GM19463 (cell line): Measurements from ENCODE around the gene NTMT2.
"Not testable (repeated sequence)": the region's sequence is repeated elsewhere in the genome, so short reads cannot be mapped to it uniquely, and the experiment has no call there.

ENCODE experiments used
- ATAC-seq: cut with Tn5 transposase; IDR thresholded peaks from one replicate; pipeline ENCODE4 v1.9.1; 2021; ENCODE audit warnings: mild to moderate bottlenecking, moderate library complexity; ENCODE audit not compliant: unreplicated experiment

Gene NTMT2

GRCh38 chr1:170155055-170155454 is 9.3 kb downstream of the NTMT2 start:
- no peak for ATAC-seq

GRCh38 chr1:170156594-170156993 is 10.8 kb downstream of the NTMT2 start:
- ATAC-seq, result no peak

GRCh38 chr1:170157820-170158219 is 12.1 kb downstream of the NTMT2 start:
- no peak for ATAC-seq

- no peak for ATAC-seq
Observed at GRCh38 chr1:170162459-170163246, 16.9 kb downstream of the NTMT2 start.

GRCh38 chr1:170164103-170164763 is 18.5 kb downstream of the NTMT2 start:
- ATAC-seq, result no peak

GRCh38 chr1:170166518-170167180 is 20.9 kb downstream of the NTMT2 start:
- ATAC-seq, result no peak

- no peak for ATAC-seq
Observed at GRCh38 chr1:170168265-170168664, 22.5 kb downstream of the NTMT2 start.

- not testable (repeated sequence) for ATAC-seq
Observed at GRCh38 chr1:170170513-170170912, 24.8 kb downstream of the NTMT2 start.

GRCh38 chr1:170174395-170174794 is 28.6 kb downstream of the NTMT2 start:
- ATAC-seq, result no peak

GRCh38 chr1:170175041-170175440 is 29.3 kb downstream of the NTMT2 start:
- no peak for ATAC-seq

- ATAC-seq, result no peak
Observed at GRCh38 chr1:170175484-170175883, 29.7 kb downstream of the NTMT2 start.

- no peak for ATAC-seq
Observed at GRCh38 chr1:170176772-170177171, 31.0 kb downstream of the NTMT2 start.

GRCh38 chr1:170182442-170182841 is 36.7 kb downstream of the NTMT2 start:
- ATAC-seq, result no peak

GRCh38 chr1:170192546-170192945 is 46.8 kb downstream of the NTMT2 start:
- no peak for ATAC-seq

GRCh38 chr1:170194451-170194850 is 48.7 kb downstream of the NTMT2 start:
- no peak for ATAC-seq

- ATAC-seq, result no peak
Observed at GRCh38 chr1:170196490-170197236, 50.9 kb downstream of the NTMT2 start.

GRCh38 chr1:170198090-170198489 is 52.3 kb downstream of the NTMT2 start:
- no peak for ATAC-seq

- ATAC-seq, result no peak
Observed at GRCh38 chr1:170198584-170198983, 52.8 kb downstream of the NTMT2 start.

- no peak for ATAC-seq
Observed at GRCh38 chr1:170200161-170200560, 54.4 kb downstream of the NTMT2 start.

GRCh38 chr1:170200621-170201397 is 55.0 kb downstream of the NTMT2 start:
- no peak for ATAC-seq
